ENCODE data around the gene PAXX. TPM values are rescaled to one million over a fixed set of nuclear protein-coding genes. Genes with fewer than 3 reads are reported as not detected.
A peak's percentile ranks its signal among the peaks of the same experiment; 100 is the strongest.

Gene PAXX
- total and polyA plus RNA-seq, 9 of the 15 experiments (the other 6 are each of a cell fraction or from before 2014, with no cell fraction given): 1.2 to 175 (median 38.5) TPM

- TF ChIP-seq, protein P1, sequence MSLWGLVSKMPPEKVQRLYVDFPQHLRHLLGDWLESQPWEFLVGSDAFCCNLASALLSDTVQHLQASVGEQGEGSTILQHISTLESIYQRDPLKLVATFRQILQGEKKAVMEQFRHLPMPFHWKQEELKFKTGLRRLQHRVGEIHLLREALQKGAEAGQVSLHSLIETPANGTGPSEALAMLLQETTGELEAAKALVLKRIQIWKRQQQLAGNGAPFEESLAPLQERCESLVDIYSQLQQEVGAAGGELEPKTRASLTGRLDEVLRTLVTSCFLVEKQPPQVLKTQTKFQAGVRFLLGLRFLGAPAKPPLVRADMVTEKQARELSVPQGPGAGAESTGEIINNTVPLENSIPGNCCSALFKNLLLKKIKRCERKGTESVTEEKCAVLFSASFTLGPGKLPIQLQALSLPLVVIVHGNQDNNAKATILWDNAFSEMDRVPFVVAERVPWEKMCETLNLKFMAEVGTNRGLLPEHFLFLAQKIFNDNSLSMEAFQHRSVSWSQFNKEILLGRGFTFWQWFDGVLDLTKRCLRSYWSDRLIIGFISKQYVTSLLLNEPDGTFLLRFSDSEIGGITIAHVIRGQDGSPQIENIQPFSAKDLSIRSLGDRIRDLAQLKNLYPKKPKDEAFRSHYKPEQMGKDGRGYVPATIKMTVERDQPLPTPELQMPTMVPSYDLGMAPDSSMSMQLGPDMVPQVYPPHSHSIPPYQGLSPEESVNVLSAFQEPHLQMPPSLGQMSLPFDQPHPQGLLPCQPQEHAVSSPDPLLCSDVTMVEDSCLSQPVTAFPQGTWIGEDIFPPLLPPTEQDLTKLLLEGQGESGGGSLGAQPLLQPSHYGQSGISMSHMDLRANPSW (CRISPR knock-in tag; IDR thresholded peaks at IDR 0.05): no peak
- TF ChIP-seq CEBPG (CRISPR knock-in tag; IDR thresholded peaks at IDR 0.05): no peak
- no peak for TF ChIP-seq CEBPG (tag; conservative IDR thresholded peaks at IDR 0.05 in 1 of 2, IDR thresholded peaks at IDR 0.05 in 1 of 2)
- TF ChIP-seq ZNF165 (CRISPR knock-in tag; IDR thresholded peaks at IDR 0.05; ENCODE audit: borderline replicate concordance): no peak
- no peak for TF ChIP-seq ZNF551 (CRISPR knock-in tag; IDR thresholded peaks at IDR 0.05)
- TF ChIP-seq MCM3 (IDR thresholded peaks at IDR 0.05): no peak
- no peak for TF ChIP-seq EHMT2 (IDR thresholded peaks at IDR 0.05)
- TF ChIP-seq NFYB (IDR thresholded peaks at IDR 0.05; ENCODE audit: extremely low read depth, insufficient read length): peak; percentile 95
- no peak for TF ChIP-seq POLR2AphosphoS2 (IDR thresholded peaks at IDR 0.05; ENCODE audit: low read length)
- TF ChIP-seq NKRF (IDR thresholded peaks at IDR 0.05; ENCODE audit: borderline replicate concordance): no peak
- 0 out of 2 replicates have a peak, but pooled peaks have one; percentile 61 for TF ChIP-seq ZNF76 (CRISPR knock-in tag; IDR thresholded peaks at IDR 0.05; ENCODE audit: borderline replicate concordance)
- TF ChIP-seq ZNF75A (CRISPR knock-in tag; IDR thresholded peaks at IDR 0.05): no peak
- TF ChIP-seq ID3 (CRISPR knock-in tag; IDR thresholded peaks at IDR 0.05): no peak
- TF ChIP-seq ID3 (tag; IDR thresholded peaks at IDR 0.05): no peak
- TF ChIP-seq MTA2 (IDR thresholded peaks at IDR 0.05; ENCODE audit: low read depth): no peak
- TF ChIP-seq HNRNPLL (IDR thresholded peaks at IDR 0.05; ENCODE audit: low read depth, low read length, poor library complexity, severe bottlenecking): peak; percentile 57
- no peak for TF ChIP-seq PTRF (tag; IDR thresholded peaks at IDR 0.05)
- TF ChIP-seq, protein P2, sequence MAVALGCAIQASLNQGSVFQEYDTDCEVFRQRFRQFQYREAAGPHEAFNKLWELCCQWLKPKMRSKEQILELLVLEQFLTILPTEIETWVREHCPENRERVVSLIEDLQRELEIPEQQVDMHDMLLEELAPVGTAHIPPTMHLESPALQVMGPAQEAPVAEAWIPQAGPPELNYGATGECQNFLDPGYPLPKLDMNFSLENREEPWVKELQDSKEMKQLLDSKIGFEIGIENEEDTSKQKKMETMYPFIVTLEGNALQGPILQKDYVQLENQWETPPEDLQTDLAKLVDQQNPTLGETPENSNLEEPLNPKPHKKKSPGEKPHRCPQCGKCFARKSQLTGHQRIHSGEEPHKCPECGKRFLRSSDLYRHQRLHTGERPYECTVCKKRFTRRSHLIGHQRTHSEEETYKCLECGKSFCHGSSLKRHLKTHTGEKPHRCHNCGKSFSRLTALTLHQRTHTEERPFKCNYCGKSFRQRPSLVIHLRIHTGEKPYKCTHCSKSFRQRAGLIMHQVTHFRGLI (CRISPR knock-in tag; IDR thresholded peaks at IDR 0.05): no peak
- TF ChIP-seq, protein P3, sequence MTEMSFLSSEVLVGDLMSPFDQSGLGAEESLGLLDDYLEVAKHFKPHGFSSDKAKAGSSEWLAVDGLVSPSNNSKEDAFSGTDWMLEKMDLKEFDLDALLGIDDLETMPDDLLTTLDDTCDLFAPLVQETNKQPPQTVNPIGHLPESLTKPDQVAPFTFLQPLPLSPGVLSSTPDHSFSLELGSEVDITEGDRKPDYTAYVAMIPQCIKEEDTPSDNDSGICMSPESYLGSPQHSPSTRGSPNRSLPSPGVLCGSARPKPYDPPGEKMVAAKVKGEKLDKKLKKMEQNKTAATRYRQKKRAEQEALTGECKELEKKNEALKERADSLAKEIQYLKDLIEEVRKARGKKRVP (CRISPR knock-in tag; IDR thresholded peaks at IDR 0.05): no peak
- 0 out of 2 replicates have a peak, but pooled peaks have one; percentile 24 for TF ChIP-seq GTF2E2 (tag; IDR thresholded peaks at IDR 0.05)
- TF ChIP-seq HIVEP1 (CRISPR knock-in tag; IDR thresholded peaks at IDR 0.05): no peak
These were observed 42.2 kb upstream of the PAXX start (continued) for GRCh38 chr9:136949817-136950655.

Data from K562 (cell line).